ENCODE results near the gene TUT7.

GRCh38 chr9:86330186-86330585 is 24.0 kb downstream of the TUT7 start:
- TF ChIP-seq CTCF (IDR thresholded peaks at IDR 0.05), result no peak
- TF ChIP-seq EZH2 (IDR thresholded peaks at IDR 0.05), result no peak
